GM19328 (cell line): ENCODE data around the gene GABRA5.

Experiments
- ATAC-seq: cut with Tn5 transposase; IDR thresholded peaks from one replicate; pipeline ENCODE4 v1.9.1; 2021; ENCODE audit warnings: mild to moderate bottlenecking, moderate library complexity; ENCODE audit not compliant: unreplicated experiment

GABRA5 gene

GRCh38 chr15:26921433-26921832, 54.6 kb downstream of the GABRA5 start:
- no peak for ATAC-seq

DNA sequence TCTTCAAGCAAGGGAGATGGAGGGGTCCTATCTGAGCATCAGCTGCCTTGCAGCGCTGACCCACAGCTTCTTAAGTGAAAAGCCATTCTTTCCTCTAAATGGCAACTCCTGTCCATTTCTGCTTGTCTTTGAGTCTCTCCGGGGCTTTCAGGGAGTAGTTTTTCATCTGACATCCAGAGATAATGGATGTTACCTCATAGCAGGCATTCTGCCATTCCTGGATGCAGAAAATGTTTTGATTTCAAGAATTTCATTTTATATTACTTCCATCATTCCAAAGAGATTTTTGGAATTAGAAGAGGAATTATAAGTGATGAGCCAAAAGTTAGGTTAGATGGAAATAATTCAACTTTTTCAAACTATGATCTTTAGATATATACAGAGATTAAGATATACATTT, 59.2 kb downstream of the GABRA5 start:
- ATAC-seq, result no peak

DNA sequence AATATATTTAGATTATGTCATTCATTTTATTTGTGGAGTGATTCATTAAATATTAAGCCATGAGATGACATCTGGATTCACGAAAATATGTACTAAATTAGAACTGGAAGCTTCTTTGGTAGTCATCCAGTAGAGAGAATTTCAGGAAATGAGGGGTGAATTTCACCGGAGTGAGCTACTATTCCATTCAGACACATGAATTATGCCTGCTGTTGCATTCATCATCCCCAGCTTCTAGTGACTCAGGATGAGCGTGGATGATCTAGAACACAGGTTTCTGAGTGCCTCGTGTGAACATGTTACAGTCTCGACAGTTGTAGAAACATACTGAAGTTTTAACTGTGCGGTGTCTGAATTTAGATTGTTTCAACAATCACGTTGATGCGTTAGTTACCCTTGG, 61.2 kb downstream of the GABRA5 start:
- no peak for ATAC-seq

- no peak for ATAC-seq
Measured at GRCh38 chr15:26929588-26929987, 62.7 kb downstream of the GABRA5 start.

DNA sequence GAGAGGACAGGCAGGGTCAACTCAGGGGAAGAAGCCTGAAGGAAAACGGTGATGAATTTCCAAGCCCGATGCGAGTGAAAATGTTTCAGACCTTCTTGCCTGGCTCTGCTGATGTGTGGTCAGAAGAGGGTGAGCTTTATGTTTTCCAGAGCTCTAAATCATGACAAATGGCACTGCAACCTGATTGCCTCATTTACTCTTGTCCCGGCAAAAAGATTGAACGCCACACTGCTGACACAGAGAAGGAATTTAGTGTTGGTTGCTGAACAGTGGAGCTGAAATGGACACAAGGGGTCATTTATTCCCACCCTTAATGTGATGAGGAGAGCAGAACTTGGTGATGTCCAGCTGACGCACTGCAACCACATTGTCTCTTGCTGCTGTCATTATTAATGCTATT, 68.0 kb downstream of the GABRA5 start:
- no peak for ATAC-seq

GRCh38 chr15:26935322-26935721, 68.5 kb downstream of the GABRA5 start:
- no peak for ATAC-seq

DNA sequence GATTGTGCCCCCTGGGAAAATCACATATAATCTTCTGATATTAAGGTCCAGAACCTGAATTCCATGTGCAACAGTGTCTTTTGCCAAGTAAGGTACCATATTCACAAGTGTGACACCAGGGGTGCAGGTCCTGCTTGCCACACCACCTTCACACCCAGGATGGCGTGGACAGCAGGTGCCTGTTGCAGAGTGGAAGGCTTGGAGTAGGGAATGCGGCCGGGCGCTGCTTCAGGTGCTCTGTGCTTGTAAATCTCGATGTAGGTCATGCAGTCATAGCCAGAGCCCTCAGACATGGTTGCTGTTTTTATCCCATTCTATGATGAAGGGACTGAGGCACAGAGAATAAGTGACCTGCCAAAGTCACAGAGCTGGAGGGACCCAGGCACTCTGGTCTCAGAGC, 69.6 kb downstream of the GABRA5 start:
- no peak for ATAC-seq

DNA sequence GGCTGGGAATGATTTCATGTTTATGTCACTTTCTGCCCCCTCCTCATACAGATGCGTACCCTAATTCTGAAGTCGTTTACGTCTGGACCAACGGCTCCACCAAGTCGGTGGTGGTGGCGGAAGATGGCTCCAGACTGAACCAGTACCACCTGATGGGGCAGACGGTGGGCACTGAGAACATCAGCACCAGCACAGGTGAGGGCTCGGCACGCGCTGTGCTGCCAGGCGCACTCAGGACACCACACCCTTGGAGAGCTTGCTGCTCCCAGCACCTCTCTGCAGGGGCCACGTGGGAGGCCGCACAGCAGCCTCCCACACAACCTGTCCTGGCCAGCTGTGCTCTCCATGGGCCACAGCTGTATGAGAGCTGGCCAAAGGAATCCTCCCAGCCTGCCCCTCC, 70.3 kb downstream of the GABRA5 start:
- no peak for ATAC-seq

GRCh38 chr15:26939398-26939797, 72.5 kb downstream of the GABRA5 start:
- no peak for ATAC-seq

DNA sequence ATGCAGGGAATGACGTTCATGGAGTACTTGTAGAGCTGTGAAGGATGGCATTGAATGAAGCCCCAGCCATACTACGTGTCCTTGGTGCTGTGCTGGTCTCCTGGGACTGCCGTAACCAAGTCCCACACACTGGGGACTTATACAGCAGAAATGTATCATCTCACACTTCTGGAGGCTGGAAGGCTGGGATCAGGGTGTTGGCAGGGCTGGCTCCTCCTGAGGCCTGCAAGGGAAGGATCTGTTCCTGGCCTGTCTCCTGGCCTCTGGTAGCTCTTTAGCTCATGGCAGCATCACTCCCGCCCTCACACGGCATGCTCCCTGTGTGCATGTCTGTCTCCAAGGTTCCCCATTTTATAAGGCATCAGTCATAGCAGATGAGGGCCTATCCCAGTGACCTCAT, 74.6 kb downstream of the GABRA5 start:
- ATAC-seq, result no peak

GRCh38 chr15:26943866-26944265, 77.0 kb downstream of the GABRA5 start:
- no peak for ATAC-seq

DNA sequence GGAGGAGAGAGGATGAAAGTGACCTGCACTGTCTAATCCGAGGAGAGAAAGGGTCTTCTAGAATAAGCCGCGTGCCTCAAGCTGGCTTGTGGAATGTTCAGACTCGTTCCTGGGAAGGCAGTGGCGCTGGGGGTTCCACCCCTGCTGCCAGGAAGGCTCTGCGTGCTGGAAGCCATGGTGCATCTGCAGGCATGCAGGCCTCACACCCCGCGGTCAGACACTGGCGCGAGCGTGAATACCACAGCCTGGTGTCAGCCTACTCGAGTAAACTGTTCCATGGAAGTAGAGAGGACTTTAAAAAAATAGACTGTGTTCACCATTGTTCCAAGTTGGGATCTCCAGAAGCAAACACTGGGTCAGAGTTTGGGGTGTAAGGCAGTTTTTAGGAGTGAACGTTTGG, 78.2 kb downstream of the GABRA5 start:
- ATAC-seq, result no peak

- ATAC-seq, result no peak
Measured at GRCh38 chr15:26950001-26950400, 83.1 kb downstream of the GABRA5 start.

DNA sequence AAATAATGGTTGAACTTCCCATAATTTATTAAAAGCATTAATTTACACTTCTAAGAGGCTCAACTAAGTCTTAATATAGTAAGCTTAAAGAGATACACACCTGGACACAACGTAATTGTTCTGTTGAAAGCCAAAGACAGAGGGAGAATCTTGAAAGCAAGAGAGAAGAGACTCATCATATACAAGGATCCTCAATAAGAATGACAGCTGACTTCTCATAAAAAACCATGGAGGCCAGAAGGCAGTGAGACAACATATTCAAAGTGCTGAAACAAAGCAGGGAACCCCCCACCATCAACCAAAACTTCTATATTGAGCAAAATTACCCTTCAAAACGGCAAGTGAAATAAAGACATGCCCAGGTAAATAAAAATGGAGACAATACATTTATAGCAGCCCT, 87.5 kb downstream of the GABRA5 start:
- ATAC-seq, result no peak

DNA sequence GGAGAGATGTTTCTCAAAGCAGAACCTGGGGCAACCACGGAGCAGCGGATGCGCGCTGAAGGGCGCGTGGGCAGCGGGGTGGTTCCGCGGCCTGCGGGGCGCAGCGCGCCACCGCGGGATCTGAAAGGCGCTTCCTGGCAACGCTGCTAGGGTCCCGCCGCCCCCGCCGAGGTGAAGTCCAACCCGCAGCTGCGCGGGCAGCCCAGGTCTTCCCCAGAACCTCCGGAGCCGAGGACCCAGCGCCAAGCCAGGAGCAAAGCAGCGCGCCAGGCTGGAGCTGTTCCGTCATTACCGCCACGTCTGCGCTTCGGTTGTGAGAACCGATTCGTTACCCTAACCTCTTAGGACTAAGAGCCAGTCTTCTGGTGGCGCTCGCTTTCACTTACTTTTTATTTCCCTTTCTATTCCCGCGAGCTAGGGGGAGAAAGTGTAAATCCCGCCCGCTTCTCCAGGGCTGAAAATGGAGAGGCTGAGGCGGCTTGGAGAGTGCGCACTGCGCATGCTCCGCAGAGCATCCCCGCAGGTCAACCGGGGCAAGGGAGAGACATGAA, 100.9 kb downstream of the GABRA5 start:
- no peak for ATAC-seq

- ATAC-seq, result no peak
Measured at GRCh38 chr15:26968806-26969205, 101.9 kb downstream of the GABRA5 start.

GRCh38 chr15:26970712-26971210, 103.9 kb downstream of the GABRA5 start, which contains the start of gene GABRG3:
Gene GABRG3 (plus strand): TSS chr15:26971181.
- no peak for ATAC-seq

DNA sequence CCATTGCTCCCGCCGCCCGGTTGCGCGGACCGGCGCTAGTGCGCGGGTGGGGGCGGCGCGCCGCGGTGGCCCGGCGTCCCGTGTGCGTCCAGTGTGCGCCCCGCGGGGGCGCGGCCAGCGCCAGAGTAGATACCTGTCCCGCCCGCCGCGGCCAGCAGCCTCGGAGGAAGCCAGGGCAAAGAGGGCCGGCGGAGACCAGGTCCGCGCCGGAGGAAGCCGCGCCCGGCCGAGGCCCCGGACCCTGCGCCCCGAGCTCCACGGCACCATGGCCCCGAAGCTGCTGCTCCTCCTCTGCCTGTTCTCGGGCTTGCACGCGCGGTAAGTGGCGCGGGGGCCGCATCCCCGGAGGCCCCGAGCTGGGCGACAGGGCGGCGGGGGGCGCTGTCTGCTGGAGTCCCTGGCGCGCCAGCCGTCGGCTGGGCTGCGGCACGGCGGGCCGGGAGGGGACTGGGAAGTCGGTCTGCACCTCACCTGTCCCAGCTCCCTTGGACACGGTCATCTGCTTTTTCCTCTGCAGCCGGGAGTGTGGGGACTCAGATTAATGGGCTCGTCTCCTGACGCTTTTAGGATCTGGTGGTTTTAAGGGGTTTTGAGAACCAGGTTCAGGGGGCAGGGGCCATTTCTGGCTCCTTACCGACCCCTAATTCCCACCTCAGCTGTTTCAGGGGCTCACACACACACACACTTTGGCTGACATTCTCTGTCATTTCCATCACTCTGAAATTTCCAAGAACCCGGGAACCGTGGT, 104.6 kb downstream of the GABRA5 start:
- no peak for ATAC-seq

DNA sequence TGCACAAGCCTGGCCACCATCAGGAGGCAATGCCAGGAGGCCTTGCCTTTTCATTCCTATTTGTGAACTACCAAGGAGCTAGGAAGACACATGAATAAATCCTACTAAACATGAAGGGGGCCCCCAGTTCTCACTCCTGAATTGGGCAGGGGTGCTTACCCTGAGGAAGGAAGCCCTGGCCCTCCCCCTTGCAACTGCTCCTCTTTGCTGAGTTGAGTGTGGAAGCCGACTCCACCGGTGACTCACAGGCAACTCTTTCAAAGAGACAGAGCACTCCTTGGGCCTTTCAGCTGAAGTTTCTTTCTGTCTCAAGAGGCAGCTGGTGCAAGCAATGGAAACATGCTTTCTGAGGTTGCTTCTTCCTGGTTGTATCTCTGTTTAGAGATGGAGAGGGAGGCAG, 105.8 kb downstream of the GABRA5 start:
- ATAC-seq, result no peak

GRCh38 chr15:26974120-26974780, 107.4 kb downstream of the GABRA5 start:
- ATAC-seq, result no peak

GRCh38 chr15:26981492-26981891, 114.6 kb downstream of the GABRA5 start:
- ATAC-seq, result no peak

DNA sequence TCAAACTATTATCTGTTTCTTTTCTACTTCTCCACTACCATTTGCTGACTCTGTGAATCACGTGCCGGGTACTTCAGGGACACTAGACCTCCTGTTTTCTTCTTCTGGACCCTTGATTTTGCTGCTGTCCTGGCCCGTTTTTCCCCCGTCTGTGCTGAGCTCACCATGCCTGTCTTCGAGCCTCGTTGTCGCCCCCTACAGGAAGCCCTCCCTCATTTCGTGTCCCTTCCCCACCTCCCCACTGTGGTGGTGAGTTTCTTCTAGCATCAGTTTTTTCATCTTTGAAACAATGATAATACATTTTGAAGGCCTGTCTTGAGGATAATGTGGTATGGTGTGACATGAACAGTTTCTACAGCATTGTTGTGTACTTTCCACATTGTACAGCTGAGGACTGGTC, 117.0 kb downstream of the GABRA5 start:
- no peak for ATAC-seq
